Activated naive CD8-positive, alpha-beta T cell treated with anti-CD3 and anti-CD28 coated beads, Interleukin-2, amount 50 U/mL, for 16 hours (primary cell): ENCODE results near the gene SLC38A3.

Experiments used
- DNase-seq: peaks from one replicate; pipeline ENCODE4 v3.0.0-alpha.2; 2020; ENCODE audit warnings: low read depth, low spot score

Gene SLC38A3

GRCh38 chr3:50204804-50205412 is at the start of gene SLC38A3:
TSS of gene SLC38A3 (plus strand) at chr3:50205271. CDS start at chr3:50214200, 8,929 bp downstream.
- DNase-seq: no peak

- DNase-seq: no peak
These were observed 49.6 kb upstream of the SLC38A3 start for GRCh38 chr3:50155491-50155878.

GRCh38 chr3:50155891-50156290 is 49.2 kb upstream of the SLC38A3 start:
- no peak for DNase-seq

- DNase-seq: no peak
These were observed 48.2 kb upstream of the SLC38A3 start for GRCh38 chr3:50156549-50157493.

DNA sequence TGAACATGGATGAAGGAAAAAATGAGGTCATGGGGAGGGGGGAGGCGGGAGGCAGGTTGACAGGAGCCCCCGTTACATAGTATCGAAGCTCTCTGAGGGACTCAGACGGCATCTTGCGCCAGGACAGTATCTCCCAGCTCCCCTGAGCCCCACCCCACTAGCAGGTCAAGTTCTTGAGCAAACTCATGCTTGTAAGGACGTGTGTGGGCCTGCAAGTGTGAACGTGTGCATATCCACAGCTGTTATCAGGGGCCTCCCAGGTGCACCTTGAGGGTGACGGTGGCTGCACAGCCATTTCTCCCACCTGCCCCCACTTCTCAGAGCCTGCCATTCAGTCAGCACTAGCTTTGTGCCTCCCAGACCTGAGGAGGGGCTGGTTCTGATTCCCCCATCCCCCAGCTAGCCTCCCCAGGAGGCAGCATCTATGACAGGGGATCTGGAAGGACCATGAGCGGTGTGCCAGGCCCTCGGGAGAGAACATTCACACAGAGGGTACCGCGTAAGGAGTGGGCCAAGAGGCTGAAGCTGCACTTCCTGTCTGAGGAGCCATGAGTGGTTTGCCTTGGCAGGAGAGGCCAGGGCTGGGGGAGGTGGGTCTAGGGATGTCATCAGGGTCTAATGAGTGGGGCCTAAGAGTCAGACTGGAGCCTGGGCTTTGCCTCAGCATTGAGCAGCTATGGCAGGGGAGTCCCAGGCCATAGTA is 47.1 kb upstream of the SLC38A3 start:
- DNase-seq: no peak

GRCh38 chr3:50158530-50159146 is 46.4 kb upstream of the SLC38A3 start:
- DNase-seq: no peak

DNA sequence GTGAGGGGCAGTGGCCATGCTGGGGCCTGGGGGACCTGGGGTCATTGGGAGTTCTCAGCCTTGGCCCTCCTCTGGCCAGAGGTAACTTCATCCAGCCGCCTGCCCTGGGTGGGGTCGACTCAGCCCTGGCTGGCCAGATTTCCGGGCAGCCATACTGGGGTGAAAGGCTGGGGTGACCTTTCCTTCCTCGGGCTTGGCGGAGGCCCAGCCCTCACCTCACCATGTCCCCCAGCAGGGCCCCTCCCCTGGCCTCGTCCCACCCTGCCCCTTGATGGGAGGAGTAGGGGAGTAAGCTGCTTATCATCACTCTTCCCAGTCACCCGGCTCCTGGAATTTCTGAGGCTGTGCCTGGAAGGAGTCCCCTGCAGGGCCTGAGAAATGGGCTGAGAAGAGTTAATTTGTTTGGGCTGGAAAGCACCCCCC is 44.5 kb upstream of the SLC38A3 start:
- DNase-seq: no peak

GRCh38 chr3:50161320-50161719 is 43.8 kb upstream of the SLC38A3 start:
- DNase-seq: no peak

GRCh38 chr3:50162034-50162883 is 42.8 kb upstream of the SLC38A3 start:
- no peak for DNase-seq

DNA sequence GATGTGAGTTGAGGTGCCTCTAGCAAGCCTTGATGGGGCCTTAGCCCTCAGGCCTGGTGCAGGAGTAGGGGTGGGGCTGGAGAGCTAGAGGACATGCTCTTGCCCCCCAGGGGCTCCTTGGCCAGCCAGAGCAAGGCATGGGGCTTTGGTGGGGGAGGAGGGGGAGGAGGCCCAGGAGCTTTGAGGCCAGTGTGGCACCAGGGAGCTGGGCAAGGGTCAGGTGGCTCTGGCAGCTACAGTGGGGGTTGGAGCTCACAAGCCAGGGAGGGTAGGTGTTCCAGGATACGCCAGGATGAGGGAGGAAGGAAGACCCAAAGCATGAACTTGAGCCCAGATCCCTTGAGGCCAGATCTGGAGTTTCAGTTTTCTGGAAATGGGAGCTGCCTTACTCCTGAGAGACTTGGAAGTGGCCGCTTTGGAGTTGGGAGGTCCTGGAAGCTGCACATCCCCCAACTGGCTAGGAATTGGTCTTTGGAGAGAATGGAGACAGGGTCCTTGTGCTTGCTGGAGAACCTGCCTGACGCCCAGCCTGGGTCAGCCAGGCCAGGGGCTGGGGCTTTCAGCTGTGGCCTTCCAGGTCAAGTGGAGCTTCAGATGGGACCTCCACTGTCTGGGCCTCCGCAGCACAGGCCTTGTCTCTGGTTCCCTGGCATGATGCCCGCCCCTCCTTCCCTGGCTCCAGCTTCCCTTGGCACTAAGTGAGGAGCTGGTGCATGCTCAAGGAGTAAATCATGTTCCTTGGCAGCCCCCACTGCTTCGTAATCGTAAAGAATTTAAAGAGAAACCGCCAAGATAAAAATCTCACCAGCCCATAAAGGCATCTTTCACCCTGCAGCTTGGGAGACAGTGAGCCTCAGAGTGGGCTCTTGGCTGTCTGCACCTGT is 41.3 kb upstream of the SLC38A3 start:
- no peak for DNase-seq

GRCh38 chr3:50164481-50164880 is 40.6 kb upstream of the SLC38A3 start:
- no peak for DNase-seq

DNA sequence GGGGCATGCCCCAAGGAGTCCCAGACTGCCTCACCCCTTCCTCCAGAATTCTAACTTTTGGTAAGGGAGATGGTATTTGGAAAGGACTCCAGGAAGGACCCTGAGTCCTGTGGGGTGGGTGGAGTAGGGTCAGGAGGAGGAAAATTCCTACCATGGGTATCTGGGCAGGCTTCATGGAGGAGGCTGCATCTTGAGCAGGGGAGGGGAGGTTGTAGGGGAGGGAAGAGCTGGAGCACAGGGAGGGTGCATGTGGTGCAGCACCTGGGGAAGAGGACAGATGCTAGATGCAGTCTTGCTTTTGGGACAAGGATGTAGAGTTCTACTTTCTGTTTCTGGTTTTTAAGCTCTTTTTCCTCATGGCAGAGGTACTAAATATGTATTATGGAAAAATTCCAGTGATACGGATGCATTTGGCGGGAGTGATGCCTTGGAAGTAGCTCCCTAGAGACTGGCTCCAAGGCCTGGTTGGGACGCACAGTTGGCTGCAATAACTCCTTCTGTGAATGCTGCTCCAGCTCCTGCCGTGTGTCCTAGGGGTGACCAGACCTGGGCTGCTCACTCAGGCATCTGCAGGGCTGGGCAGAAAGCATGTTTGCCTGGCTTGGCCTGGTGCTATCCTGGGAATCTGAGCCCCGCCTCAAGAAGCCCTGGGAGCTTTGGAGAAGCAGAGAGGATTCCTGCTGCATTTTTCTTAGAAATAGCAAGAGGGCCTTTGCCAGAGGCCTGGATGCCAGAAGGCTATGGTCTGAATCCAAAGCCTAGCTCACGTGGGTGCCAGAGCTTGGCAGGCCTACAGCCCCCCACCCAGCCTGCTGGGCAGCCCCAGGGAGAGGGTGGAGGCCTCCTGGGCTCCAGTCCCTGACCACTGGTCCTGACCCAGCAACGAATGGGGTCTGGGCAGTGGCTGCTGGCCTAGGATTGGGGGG is 39.8 kb upstream of the SLC38A3 start:
- DNase-seq: no peak

GRCh38 chr3:50165910-50166538 is 39.0 kb upstream of the SLC38A3 start:
- DNase-seq: no peak

GRCh38 chr3:50166620-50167019 is 38.5 kb upstream of the SLC38A3 start:
- no peak for DNase-seq

DNA sequence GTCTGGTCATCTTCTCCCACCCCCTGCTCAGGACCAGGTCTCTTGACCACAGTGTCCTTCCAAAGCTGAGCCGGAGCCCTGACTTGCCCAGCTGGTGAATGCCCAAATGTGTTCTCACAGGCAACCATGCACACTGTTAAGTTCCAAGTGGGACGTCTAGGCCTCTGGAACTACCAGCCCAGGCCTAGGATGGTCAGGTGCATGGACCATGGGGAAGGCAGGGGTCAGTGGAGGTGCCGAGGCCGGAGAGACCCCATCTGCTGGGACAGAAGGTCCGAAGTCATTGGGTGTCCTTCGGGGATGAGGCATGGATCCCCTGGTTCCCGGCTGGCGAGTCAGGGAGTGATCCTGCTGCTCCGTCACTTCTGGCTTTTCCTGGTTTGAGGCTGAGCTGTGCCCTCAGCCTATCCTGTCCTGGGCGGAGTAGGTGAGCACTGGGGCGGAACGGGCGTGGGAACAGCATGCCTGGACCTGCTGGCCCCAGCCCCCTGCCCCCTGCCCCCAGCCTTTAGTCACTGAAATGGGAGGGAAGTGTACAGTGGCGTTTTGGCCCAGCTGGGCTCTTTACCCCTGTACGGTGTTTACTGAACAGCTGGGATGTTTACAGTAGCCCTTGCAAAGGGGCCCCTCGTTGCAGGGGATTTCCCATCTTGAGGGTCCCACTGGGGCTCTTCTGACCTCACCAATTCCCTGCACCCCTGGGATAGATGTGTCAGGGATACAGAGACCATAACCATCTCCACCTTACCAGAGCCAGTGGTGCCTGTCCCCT is 37.8 kb upstream of the SLC38A3 start:
- DNase-seq: no peak

- no peak for DNase-seq
These were observed 37.2 kb upstream of the SLC38A3 start for GRCh38 chr3:50167841-50168209.

GRCh38 chr3:50168388-50168787 is 36.7 kb upstream of the SLC38A3 start:
- no peak for DNase-seq

GRCh38 chr3:50168791-50169190 is 36.3 kb upstream of the SLC38A3 start:
- no peak for DNase-seq
